Measurements from ENCODE around the gene GRAMD1A.

DNA sequence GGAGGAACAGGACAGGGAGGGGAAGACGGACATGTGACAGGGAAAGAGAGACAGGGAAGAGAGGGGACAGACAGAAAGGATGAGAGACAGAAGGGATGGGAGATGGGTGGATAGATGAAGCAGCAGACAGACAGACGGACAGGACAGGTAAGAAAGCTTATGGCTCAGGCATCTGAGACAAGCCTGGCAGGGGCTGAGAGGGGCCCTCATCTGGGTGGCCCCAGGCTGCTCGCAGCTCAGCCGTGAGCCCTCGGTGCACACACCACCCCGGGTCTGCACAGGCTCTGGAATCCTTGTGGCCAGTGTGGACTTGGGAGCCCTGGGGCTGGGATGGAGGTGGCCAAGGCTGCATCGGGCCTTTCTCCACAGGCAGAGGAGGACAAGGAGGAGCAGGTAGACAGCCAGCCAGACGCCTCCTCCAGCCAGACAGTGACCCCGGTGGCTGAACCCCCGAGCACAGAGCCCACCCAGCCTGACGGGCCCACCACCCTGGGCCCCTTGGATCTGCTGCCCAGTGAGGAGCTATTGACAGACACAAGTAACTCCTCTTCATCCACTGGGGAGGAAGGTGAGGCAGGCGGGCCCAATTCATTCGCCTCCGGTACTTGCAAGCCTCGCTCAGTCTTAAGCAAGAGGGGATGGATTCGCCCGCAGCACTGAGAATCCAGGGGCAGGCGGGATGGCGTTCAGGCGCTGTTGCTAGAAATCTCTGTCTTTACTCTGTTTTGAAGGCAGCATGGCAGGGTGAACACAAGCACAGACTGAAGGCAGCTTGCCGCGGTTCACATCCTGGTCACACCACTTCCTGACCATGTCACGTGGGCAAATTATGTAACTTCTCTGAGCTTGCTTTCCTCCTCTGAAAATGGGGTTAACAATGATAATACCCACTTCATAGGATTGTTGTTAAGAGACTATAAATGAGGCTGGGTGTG lies 14.0 kb downstream of the GRAMD1A start:
- no peak for TF ChIP-seq POLR2A (IDR thresholded peaks at IDR 0.05; ENCODE audit: low read depth)
- TF ChIP-seq CTCF (IDR thresholded peaks at IDR 0.05), result no peak
- TF ChIP-seq EP300 (IDR thresholded peaks at IDR 0.05), result no peak
- no peak for TF ChIP-seq POLR2AphosphoS5 (IDR thresholded peaks at IDR 0.05)
